Activated CD4-positive, alpha-beta T cell treated with anti-CD3 and anti-CD28 coated beads, Interleukin-2, amount 50 U/mL, for 48 hours (primary cell): ENCODE measurements around the gene KATNB1.

ENCODE experiments used
- DNase-seq, 2 experiments: peaks; one replicate each; pipeline ENCODE4 v3.0.0-alpha.2; 2020

Gene KATNB1, protein sequence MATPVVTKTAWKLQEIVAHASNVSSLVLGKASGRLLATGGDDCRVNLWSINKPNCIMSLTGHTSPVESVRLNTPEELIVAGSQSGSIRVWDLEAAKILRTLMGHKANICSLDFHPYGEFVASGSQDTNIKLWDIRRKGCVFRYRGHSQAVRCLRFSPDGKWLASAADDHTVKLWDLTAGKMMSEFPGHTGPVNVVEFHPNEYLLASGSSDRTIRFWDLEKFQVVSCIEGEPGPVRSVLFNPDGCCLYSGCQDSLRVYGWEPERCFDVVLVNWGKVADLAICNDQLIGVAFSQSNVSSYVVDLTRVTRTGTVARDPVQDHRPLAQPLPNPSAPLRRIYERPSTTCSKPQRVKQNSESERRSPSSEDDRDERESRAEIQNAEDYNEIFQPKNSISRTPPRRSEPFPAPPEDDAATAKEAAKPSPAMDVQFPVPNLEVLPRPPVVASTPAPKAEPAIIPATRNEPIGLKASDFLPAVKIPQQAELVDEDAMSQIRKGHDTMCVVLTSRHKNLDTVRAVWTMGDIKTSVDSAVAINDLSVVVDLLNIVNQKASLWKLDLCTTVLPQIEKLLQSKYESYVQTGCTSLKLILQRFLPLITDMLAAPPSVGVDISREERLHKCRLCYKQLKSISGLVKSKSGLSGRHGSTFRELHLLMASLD

DNA sequence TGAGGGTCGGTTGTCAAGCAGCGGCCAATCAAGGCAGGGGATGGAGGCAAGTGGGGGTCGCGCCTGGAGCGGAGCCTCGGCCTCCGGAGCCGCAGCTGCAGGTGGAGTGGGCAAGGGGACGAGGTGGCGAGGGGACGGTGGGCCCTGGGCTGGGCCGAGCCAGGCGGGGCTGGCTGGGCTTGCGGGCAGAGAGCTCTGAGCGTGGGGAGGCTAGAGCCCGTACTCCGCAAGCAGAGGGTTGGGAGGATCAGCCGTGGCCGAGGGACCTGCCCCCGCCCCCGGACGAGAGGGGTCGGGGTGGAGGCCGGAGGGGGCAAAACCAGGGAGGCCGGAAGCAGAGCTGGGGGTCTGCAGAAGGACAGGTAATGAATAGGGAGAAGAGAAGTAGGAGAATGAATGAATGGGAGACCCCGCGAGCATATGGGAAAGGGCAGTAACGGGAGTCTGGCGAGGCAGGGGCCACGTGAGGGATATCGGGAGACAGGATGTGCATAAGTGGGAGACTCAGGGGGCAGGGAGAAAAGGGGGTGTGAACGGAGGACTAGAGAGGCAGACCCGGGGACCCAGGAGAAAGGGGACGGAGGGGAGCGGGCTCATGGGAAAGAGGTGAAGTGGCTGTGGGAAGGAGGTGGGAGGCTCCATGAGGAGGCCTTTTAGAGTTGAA lies at the start of gene KATNB1:
Gene KATNB1, plus strand, starts transcription at position 16 of the 664 bp plus-strand sequence. CDS start 1,474 bp downstream, outside the sequence.
- DNase-seq: peak in 1 of 2 experiments; percentile 14

DNA sequence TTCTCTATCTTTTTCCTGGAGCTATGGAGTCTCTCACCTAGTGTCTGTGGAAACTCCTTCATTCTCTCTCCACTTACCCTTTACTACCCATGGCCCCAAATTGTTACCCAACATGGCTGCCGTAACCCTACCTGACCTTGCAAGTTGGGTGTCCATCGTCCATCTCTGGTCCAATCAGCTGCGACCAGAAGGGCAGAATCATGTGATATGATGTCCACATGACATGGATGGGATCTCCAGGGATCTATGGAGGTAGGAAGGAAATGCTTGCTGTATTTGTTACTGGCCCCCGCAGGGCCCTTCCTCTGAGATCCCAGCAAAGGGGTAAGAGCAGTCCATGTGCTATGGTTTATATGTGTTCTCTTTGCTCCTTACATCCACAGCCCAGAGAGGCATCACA lies 49.0 kb upstream of the KATNB1 start:
- DNase-seq: no peak

DNA sequence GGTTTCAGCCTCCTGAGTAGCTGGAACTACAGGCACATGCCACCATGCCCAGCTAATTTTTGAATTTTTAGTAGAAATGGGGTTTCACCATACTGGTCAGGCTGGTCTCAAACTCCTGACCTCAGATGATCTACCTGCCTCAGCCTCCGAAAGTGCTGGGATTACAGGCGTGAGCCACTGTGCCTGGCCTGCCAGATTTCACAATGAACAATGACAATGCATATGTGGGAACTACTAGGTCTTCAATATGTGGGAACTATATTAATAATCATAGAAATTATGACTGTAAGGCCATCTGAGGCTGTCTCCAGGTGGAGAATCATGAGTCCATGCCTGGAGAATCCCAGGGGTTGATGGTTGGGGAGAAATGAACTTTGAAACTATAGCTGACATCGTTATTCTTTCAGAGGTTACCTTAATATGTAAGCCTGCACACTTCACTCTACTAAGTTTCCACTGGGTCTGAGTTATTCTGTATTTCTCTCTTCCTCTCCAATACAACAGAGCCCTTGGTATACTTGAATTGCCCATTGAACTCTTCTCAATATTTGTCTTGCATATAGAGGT lies 48.1 kb upstream of the KATNB1 start:
- no peak for DNase-seq

DNA sequence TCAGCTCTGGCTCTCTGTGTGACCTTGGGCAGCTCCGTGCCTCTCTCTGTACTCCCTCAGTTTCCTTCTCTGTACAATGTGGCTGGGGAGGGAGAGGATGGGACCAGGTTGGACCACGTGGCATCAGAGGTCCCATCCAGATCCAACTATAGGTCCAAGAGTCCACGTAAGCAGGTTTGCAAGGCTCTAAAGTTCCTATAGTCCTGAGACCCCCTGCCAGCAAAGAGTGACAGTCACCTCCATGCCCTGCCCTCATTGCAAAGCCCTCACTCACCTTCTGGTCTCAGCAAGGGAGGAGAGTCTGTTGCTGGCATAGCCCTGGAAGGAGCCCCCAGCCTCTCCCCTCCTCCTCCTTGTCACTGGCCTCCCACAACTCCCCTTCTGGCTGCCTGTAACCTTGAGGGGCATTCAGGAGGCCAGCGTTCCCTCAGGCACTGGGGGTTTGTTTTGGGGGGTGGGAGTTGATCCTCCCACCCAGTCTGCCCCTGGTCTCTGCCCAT lies 47.0 kb upstream of the KATNB1 start:
- no peak for DNase-seq

DNA sequence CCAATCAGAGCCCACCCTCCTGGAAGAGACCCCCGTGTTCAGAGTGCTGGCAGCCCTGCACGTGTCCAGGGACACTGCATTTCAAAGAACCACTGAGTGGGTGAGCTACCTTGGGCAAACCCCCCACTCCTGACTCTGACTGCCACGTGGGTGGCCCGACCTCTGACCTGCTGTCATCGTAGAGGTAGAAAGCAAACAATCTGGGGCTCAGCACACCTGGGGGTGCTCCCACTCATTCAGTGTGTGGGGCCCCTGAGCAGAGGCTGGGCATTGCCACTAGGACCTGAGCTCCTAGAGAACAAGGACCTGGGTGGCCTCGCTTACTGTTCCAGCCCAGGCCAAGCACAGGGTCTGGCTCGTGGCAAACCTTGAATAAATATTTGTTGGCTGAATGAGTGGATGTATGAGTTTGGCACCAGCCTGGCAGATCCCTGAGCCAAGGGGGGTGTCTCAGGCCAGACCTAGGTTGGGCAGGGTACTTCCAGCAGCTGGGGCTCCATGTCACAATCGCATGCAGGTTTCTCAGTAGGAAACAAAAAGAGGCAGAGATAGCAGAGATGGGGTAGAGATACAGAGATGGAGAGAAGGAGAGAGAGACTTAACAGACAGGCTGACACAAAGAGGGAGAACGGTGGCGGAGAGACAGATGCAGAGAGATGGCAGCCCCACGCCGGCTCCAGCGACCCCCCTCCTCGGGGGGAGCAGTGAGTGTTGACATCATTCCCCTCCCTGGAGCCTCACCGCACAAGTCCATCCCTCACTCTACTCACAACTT lies 46.4 kb upstream of the KATNB1 start:
- DNase-seq: no peak

DNA sequence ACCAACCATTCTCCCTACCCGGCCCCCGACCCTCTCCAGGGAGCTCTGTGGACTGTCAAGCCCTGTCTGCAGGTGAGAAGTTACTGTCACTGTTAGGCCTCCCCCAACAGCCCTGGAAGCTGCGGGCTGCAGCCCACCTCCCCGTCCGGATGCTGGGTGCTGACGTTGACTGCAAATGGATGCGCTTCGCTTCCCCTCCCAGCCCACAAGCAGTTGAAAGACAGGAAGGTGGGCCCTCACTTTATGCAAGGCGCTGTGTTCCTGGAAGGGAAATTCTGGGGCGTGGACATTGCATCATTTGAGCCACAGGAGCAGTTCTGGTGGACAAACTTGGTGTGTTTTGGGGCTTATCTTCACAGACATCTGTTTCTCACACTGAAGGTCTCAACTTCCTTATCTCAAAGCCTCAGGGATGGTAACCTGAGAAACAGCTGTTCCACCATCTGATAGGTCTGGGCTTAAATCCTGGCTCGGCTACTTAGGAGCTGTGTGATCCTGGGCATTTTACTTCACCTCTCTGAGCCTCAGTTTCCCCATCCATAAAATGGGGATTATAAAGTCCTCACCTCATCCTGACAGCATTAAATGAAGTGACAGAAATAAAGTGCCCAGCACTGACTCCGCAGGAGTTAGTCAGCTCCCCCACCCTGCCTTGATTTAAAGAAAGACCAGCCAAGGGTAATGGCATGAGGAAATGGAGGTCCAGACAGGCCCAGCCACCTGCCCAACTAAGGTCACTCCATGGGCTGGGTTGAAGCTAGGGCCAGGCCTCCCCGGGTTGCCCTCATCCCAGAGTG lies 45.6 kb upstream of the KATNB1 start:
- peak in 1 of 2 experiments; percentile 28 for DNase-seq

DNA sequence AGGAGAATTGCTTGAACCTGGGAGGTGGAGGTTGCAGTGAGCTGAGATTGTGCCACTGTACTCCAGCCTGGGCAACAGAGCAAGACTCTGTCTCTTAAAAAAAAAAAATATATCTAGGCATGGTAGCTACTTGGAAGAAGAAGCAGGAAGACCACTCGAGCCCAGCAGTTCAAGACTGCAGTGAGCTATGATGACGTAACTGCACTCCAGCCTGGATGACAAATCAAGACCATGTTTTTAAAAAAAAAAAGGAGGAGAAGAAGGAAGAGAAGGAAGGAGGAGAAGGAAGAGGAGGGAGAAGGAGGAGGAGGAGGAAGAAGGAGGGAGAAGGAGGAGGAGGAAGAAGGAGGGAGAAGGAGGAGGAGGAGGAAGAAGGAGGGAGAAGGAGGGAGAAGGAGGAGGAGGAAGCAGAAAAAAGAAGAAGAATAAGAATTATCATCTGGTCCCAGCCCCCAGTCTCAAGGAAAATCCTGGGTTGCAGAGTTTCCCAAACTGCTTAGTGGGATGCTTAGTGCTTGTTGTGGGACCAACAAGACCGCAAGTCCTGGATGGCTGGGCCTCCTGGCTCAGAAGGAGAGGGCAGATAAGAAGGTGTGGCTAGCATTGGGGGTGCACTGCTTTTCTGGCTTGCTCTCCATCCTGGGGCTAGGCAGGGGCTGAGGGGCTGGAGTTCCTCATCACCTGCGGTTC lies 44.6 kb upstream of the KATNB1 start:
- DNase-seq: no peak

DNA sequence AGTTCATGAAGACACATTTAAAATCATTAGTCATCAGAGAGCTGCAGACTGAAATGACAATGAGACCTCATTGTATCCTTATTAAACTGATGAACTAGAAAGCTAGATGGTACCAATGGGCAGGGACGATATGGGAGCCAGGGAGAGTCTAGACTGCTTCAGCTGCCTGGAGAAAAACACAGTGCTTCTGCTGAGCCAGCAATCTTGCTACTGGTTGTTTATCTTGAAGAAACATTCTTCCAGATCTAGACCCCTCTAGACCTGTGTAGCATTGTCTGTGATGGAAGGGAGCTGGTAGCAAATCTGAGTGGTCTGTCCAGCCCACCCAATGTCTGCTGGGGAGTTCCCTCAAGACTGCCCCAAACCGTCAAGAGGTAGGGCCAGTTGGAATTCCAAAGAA lies 42.9 kb upstream of the KATNB1 start:
- no peak for DNase-seq

DNA sequence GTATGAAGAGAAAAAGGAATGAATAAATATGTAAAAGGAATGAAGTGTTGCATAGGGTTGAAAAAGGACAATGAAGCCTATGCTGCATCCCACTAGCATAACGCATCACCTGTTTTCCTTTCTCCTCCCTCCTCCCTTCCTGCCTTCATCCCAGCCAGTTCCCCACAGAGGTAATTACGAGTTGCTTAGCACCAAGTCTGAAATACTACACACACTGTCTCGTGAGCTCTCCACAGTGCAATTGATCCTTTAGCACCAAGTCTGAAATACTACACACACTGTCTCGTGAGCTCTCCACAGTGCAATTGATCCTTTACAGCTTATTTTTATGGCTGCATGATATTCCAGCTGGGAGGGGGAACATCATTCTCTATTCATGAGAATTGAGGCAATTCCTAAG lies 42.0 kb upstream of the KATNB1 start:
- no peak for DNase-seq

DNA sequence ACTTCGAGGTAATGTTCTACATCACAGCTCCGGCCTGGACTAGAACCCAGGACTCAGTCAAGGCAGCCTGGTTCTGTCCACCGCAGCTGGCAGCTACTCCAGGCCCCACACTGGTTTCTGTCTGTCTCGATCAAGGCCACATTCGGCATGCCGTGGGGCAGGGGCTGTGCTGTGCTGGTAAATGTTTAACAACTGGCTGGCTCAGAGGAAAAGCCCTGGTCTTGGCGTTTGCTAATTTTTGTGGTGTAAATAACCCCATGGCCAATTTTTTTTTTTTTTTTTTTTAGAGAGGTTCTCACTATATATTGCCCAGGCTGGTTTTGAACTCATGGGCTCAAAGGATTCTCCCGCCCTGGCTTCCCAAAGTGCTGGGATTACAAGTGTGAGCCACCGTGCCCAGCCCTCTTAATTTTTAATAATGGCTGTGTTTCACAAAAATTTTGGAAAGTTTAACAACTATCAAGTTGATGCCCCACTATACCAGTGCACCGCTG lies 41.3 kb upstream of the KATNB1 start:
- no peak for DNase-seq

DNA sequence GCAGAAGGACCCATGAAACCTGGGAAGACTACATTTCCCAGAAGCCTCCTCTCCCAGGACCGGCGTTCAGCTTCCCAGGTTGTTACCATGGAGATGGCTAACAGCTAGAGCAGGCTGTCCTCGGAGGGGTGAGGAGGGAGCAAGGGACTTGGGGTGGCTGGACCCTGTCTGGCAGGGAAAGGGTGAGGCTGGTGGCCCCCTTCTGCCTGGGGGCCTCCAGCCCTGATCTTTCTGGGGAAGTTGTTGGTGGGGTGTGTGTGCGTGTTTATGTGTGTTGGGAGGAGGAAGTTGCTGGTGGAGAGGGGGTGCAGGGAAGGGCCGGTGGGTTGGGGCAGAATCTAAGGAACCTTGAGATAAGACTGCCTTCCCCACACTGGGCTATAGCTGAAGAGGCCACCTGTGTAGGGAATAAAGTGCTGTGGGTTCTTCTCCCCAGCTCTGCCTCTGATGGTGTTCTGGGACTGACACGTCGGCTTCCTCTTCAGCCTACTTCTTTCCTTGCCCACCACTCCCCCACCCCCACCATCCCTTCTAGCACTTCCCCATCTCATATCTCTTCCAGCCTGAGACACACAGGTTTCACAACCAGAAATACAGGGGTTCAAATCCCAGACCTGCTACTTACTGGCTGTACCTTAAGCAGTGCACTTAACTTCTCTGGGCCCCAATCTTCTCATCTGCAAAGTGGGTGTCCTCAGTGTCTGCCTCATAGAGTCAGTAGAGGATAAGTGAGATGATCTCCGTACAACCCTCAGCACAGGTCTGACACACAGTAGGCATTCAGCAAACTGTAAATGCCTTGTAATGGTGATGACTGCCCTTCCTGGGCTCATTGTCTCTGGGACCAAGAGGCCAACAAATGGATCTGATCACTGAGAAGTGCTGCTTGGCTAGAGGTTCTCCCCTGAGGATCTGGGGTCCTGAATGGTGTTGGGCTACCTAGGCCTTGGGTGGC lies 40.6 kb upstream of the KATNB1 start, which contains the start of gene DRC7:
Gene DRC7, plus strand, starts transcription at position 82 of the 955 bp plus-strand sequence. CDS start 3,144 bp downstream, outside the sequence.
- DNase-seq: peak in 1 of 2 experiments; percentile 25

DNA sequence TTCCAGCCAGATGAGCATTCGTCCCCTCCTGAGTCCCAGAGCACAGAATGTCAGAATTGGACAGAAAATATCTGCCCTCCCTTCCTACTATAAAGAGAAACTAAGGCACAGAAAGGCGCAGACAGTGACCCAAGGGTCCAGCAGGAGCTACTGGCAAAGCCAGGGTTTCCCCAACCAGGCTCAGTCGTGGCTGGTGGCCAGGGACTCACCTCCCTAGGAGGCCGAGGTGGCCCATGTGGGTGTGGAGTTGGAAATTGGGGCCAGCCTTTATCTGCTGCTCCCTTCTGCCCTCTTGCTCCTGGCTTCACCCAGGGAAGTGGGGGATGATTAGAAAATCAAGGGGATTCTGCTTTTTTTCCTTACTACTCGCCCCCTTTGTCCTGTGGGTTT lies 39.9 kb upstream of the KATNB1 start:
- DNase-seq: no peak

DNA sequence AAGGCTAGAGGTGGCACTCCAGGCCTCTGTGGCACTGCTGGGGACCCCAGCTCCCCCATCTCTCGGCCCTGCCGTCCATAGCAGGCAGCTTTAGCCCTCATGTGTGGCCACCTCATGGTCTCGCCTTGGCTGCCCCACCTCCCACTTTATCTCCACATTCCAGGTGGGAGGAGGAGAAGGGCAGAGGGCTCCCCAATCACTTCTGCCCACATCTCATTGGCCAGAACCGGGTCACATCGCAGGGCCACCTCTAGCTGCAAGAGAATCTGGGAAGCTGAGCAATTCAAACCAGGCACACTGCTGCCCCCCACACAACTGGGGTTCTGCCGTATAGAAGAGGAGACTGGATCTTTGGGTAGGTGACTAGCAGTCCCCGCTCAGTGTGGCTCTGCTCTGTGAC lies 39.3 kb upstream of the KATNB1 start:
- no peak for DNase-seq

DNA sequence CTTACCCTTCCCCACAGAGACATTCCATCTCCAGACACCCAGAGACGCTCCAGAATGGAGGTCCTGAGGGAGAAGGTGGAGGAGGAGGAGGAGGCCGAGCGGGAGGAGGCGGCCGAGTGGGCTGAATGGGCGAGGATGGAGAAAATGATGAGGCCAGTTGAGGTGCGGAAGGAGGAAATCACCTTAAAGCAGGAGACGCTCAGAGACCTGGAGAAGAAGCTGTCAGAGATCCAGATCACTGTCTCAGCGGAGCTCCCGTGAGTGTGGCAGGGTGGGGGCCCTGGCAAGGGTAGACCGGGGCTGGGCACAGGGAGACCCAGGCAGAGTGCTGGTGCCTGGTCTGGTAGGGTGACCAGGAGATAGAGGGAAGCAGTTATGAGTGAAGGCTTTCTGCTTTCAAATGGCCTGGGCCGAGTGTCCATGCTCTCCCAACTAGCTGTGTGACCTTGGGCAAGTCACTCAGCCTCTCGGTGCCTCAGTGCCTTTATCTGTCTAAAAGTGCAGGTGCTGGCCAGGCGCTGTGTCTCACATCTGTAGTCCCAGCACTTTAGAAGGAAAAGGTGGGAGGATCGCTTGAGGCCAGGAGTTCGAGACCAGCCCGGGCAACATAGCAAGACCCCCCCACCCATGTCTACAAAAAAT lies 37.6 kb upstream of the KATNB1 start:
- DNase-seq: no peak

DNA sequence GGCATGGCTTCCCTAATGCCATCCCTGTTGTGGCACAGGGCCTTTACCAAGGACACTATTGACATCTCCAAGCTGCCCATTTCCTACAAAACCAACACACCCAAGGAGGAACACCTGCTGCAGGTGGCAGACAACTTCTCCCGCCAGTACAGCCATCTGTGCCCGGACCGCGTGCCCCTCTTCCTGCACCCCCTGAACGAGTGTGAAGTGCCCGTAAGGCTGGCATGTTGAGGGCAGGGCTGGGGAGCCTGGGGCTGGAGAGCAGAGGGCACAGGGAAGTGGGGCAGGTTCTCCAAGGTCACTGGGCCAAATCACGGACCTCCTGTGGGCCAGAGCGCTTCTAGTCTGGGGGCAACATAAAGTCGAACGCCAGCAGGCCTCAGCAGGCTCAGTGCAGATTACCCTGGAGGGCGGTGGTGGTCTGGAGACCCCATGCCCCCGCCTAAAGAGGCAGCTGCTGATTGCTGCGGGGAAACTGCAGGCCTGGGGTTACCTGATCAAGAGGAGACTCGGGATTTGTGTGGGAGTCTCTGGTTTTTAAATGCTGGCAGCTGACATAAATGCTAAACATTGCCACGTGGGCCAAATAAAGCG lies 36.7 kb upstream of the KATNB1 start:
- no peak for DNase-seq

DNA sequence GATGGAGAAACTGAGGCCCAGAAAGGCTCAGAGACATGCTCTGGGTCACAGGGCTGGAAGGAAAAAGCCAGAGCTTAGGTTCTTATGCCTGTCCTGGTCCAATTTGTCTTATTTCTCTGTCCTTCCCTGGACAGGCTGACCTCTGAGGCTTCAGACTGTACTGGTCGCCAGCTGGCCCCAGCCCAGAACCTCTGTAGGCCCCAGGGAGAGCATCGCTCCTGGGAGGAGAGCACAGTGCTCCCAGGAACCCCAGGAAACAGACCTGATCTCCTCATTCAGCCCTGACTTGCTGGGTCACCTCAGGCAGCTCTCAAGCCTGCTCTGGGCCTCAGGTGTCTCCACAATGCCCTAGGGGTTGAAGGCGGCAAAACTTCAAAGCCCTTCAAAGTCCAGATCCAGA lies 36.1 kb upstream of the KATNB1 start:
- no peak for DNase-seq

DNA sequence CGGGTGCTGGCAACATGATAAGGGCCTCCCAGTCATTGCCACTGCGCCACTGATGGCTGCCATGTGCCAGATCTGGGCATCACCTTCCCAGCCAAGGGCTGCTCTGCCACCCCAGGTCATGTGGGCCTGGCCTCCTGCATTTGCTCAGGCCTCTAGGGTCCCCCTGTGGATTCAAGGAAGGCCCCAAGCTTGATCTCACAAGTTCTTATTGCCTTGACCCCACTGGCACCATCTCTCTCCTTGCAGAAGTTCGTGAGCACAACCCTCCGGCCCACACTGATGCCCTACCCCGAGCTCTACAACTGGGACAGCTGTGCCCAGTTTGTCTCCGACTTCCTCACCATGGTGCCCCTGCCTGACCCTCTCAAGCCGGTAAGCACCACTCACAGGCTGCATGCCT lies 35.7 kb upstream of the KATNB1 start:
- DNase-seq: no peak

DNA sequence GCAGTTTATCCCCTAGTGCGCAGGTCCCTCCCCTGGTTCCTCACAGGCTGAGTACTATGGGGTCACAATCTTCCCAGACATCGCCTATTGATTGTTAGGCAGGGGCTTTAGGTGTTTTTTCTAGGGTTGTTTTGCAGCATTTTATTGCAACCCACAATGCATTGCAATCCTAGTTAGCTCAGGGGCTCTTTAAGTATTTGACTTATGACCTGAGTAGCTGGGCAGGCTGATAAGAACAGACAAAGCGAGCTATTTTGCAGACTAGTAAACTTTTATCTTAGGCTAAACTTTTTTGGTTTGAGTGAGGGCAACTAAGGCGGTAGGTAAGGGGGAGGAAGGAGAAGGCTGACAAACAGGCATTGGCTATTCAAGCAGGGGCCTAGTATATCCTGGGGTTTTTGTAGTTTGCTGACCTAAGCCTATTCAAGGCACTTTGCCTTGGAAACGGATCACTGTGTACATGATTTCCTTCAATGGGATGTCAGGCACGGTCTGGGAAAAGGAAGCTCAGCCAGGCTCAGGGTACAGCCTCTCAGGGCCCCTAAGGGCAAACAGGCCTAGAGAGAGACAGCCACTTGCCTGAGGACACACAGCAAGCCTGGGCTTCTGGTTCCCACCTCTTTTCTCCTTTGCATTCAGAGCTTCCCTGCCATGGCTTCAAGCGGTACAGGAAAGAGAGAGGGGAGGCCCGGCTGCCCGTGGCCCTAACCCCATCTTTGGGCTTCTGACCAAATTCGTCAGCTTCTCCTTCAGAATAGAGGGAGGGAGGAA lies 34.6 kb upstream of the KATNB1 start:
- no peak for DNase-seq
